H1 (cell line): ENCODE data around the gene UBTD2. TPM values are rescaled to one million over a fixed set of nuclear protein-coding genes. Genes with fewer than 3 reads are reported as not detected.

Experiments
- CTCF ChIA-PET: fragments of 300-600 bp; sonication (Branson Sonifier 250); formaldehyde crosslinking; loops from one replicate; lab custom pipeline; 2021; ENCODE audit not compliant: partially characterized antibody; lab: Charles Lee
- POLR2A ChIA-PET: fragments of 300-600 bp; sonication (Branson Sonifier 250); formaldehyde crosslinking; loops from one replicate; lab custom pipeline; 2021; ENCODE audit warnings: inconsistent platforms; ENCODE audit not compliant: partially characterized antibody; lab: Charles Lee
- DNase-seq, 2 experiments: peaks; one replicate each; pipeline versions ENCODE4 v3.0.0 to v3.0.0-alpha.2; 2010 to 2022; ENCODE audit warnings: low spot score in 2 of 2, low read depth in 1 of 2, mixed read lengths in 1 of 2
- FAIRE-seq: peaks from 2 replicates; lab custom pipeline; 2011; peaks lifted over from hg19 to GRCh38; lab: Jason Lieb, UNC
- H2AFZ ChIP-seq: 2 replicates; pipeline ENCODE4 v1.8.1; 2012; ENCODE audit warnings: low read length, inconsistent platforms
- H2AK5ac ChIP-seq: 2 replicates; pipeline ENCODE4 v1.6.1; 2013; ENCODE audit warnings: low read depth, low read length
- H2BK120ac ChIP-seq: replicated peaks from 2 replicates; pipeline ENCODE3; 2013; ENCODE audit warnings: low read depth, low read length, inconsistent platforms
- H2BK12ac ChIP-seq: 2 replicates; pipeline ENCODE4 v1.6.1; 2013; ENCODE audit warnings: low read depth, low read length
- H2BK15ac ChIP-seq: 2 replicates; pipeline ENCODE4 v1.6.1; 2013; ENCODE audit warnings: low read length
- H2BK20ac ChIP-seq: 2 replicates; pipeline ENCODE4 v1.6.1; 2013; ENCODE audit warnings: low read length
- H2BK5ac ChIP-seq: 2 replicates; pipeline ENCODE4 v1.6.1; 2013; ENCODE audit warnings: low read depth, low read length
- H3K14ac ChIP-seq: 2 replicates; pipeline ENCODE4 v1.6.1; 2013; ENCODE audit warnings: inconsistent platforms; ENCODE audit not compliant: insufficient read length
- H3K18ac ChIP-seq: 2 replicates; pipeline ENCODE4 v1.6.1; 2013; ENCODE audit warnings: low read length; ENCODE audit errors: extremely low read depth
- H3K23ac ChIP-seq: 2 replicates; pipeline ENCODE4 v1.6.1; 2013; ENCODE audit warnings: inconsistent platforms; ENCODE audit not compliant: insufficient read length
- H3K23me2 ChIP-seq: 2 replicates; pipeline ENCODE4 v1.6.1; 2013; ENCODE audit warnings: low read depth, low read length
- H3K27ac ChIP-seq: 2 replicates; pipeline ENCODE4 v1.6.1; 2011; ENCODE audit warnings: low read depth, low read length, inconsistent platforms
- H3K27me3 ChIP-seq, 4 experiments: replicated peaks in 1 of 4; 1 replicate in 1 of 4; 2 replicates in 3 of 4; pipeline versions ENCODE4 v1.6.1 to v1.8.1; 2011 to 2013; ENCODE audit warnings: low read length in 3 of 4, mild to moderate bottlenecking in 3 of 4, inconsistent platforms in 2 of 4, mixed read lengths in 2 of 4, moderate library complexity in 1 of 4; ENCODE audit not compliant: control insufficient read depth in 3 of 4, insufficient read depth in 3 of 4; ENCODE audit errors: extremely low read depth in 1 of 4
- H3K36me3 ChIP-seq, 4 experiments: 2 replicates each; pipeline versions ENCODE4 v1.6.1 to v1.8.1; 2011 to 2013; ENCODE audit warnings: mild to moderate bottlenecking in 4 of 4, low read length in 3 of 4, moderate library complexity in 2 of 4, control low read depth in 1 of 4, inconsistent platforms in 1 of 4; ENCODE audit not compliant: insufficient read depth in 4 of 4, control insufficient read depth in 2 of 4
- H3K4ac ChIP-seq: replicated peaks from 2 replicates; pipeline ENCODE3; 2013; ENCODE audit warnings: low read length, low read depth, mixed read lengths, inconsistent platforms; ENCODE audit not compliant: insufficient read length
- H3K4me1 ChIP-seq, 4 experiments: replicated peaks in 1 of 4; 1 replicate in 1 of 4; 2 replicates in 3 of 4; pipeline versions ENCODE4 v1.6.1 to v1.8.1; 2011 to 2013; ENCODE audit warnings: low read length in 3 of 4, inconsistent platforms in 2 of 4, mixed read lengths in 1 of 4; ENCODE audit not compliant: insufficient read depth in 4 of 4, control insufficient read depth in 3 of 4
- H3K4me2 ChIP-seq, 2 experiments: 2 replicates each; pipeline versions ENCODE4 v1.6.1 to v1.8.1; 2011 to 2013; ENCODE audit warnings: low read depth in 2 of 2, low read length in 2 of 2, control low read depth in 1 of 2, inconsistent platforms in 1 of 2, mild to moderate bottlenecking in 1 of 2; ENCODE audit not compliant: insufficient read depth in 1 of 2
- H3K4me3 ChIP-seq, 4 experiments: fragments of 200-600, 300-600 bp in 1 of 4; sonication (generic), shearing (Covaris generic), sonication (Bioruptor Twin) in 1 of 4; 2 replicates each; pipeline versions ENCODE4 v1.5.1 to v1.8.1; 2011 to 2016; ENCODE audit warnings: low read length in 4 of 4, low read depth in 3 of 4, control low read depth in 2 of 4, inconsistent platforms in 2 of 4, mild to moderate bottlenecking in 2 of 4, mixed read lengths in 1 of 4, moderate library complexity in 1 of 4; ENCODE audit not compliant: insufficient read depth in 2 of 4; ENCODE audit errors: extremely low read depth in 1 of 4
- H3K56ac ChIP-seq: replicated peaks from 2 replicates; pipeline ENCODE3; 2013; ENCODE audit warnings: low read depth, mild to moderate bottlenecking, mixed read lengths, low read length, inconsistent platforms; ENCODE audit not compliant: insufficient read length
- H3K79me1 ChIP-seq: 2 replicates; pipeline ENCODE4 v1.6.1; 2013; ENCODE audit warnings: low read depth, low read length, control low read depth
- H3K79me2 ChIP-seq, 2 experiments: 2 replicates each; pipeline versions ENCODE4 v1.6.1 to v1.8.1; 2012 to 2013; ENCODE audit warnings: low read length in 2 of 2, mild to moderate bottlenecking in 2 of 2, inconsistent platforms in 1 of 2; ENCODE audit not compliant: insufficient read depth in 2 of 2, control insufficient read depth in 1 of 2
- H3K9ac ChIP-seq, 4 experiments: replicated peaks in 1 of 4; 1 replicate in 1 of 4; 2 replicates in 3 of 4; pipeline versions ENCODE4 v1.6.1 to v1.8.1; 2011 to 2013; ENCODE audit warnings: low read depth in 3 of 4, low read length in 3 of 4, control low read depth in 2 of 4, mild to moderate bottlenecking in 2 of 4, moderate library complexity in 2 of 4, inconsistent platforms in 1 of 4; ENCODE audit errors: extremely low read depth in 1 of 4
- H3K9me3 ChIP-seq, 2 experiments: 2 replicates each; pipeline versions ENCODE4 v1.6.1 to v1.8.1; 2012 to 2013; ENCODE audit warnings: mild to moderate bottlenecking in 2 of 2, moderate library complexity in 2 of 2, control low read depth in 1 of 2, inconsistent platforms in 1 of 2, low read depth in 1 of 2, low read length in 1 of 2, mixed read lengths in 1 of 2; ENCODE audit not compliant: insufficient read depth in 2 of 2
- H4K20me1 ChIP-seq, 2 experiments: replicated peaks in 1 of 2; 2 replicates each; pipeline versions ENCODE3 to v1.8.1; 2011 to 2013; ENCODE audit warnings: inconsistent platforms in 2 of 2, low read length in 2 of 2, mild to moderate bottlenecking in 1 of 2; ENCODE audit not compliant: insufficient read depth in 2 of 2, control insufficient read depth in 1 of 2
- H4K5ac ChIP-seq: 2 replicates; pipeline ENCODE4 v1.6.1; 2013; ENCODE audit warnings: low read length, low read depth, mixed read lengths, inconsistent platforms; ENCODE audit not compliant: insufficient read length
- H4K8ac ChIP-seq: 2 replicates; pipeline ENCODE4 v1.8.0; 2013; ENCODE audit warnings: mild to moderate bottlenecking, moderate library complexity, low read length, inconsistent platforms; ENCODE audit not compliant: insufficient read depth; ENCODE audit errors: extremely low read depth
- H4K91ac ChIP-seq: replicated peaks from 2 replicates; pipeline ENCODE3; 2013; ENCODE audit warnings: low read length, mixed read lengths, inconsistent platforms; ENCODE audit not compliant: insufficient read length
- BRCA1 ChIP-seq: IDR thresholded peaks from 2 replicates; pipeline ENCODE4 v1.6.1; 2012; ENCODE audit warnings: low read depth, low read length, improper control_type of control experiment
- CBX8 ChIP-seq: fragments of 300-800, 300-1000 bp; sonication (generic); IDR thresholded peaks from 2 replicates; pipeline ENCODE4 v1.7.1; 2016; ENCODE audit warnings: low read depth, low read length, borderline replicate concordance
- FOSL1 ChIP-seq: IDR thresholded peaks from 2 replicates; pipeline ENCODE4 v1.6.1; 2011; ENCODE audit warnings: mild to moderate bottlenecking, low read depth, low read length, moderate library complexity; ENCODE audit not compliant: insufficient read depth
- GTF2F1 ChIP-seq: IDR thresholded peaks from 2 replicates; pipeline ENCODE4 v1.6.1; 2012; ENCODE audit warnings: low read depth, low read length, improper control_type of control experiment, borderline replicate concordance
- JUND ChIP-seq: IDR thresholded peaks from 2 replicates; pipeline ENCODE4 v1.6.1; 2011; ENCODE audit warnings: mild to moderate bottlenecking, improper control_type of control experiment, low read length
- SP1 ChIP-seq: IDR thresholded peaks from 2 replicates; pipeline ENCODE4 v1.6.1; 2011; ENCODE audit warnings: low read depth, low read length
- WGBS, 2 experiments: shearing (Covaris generic) in 1 of 2; methylation state at CpG; one replicate each; pipeline versions ENCODE4 v1.1.6 to v1.1.7; 2013 to 2015; ENCODE audit warnings: low lambda C conversion rate in 2 of 2, mixed read lengths in 2 of 2, inconsistent platforms in 1 of 2, low coverage in 1 of 2, missing lambda C conversion rate in 1 of 2; ENCODE audit not compliant: insufficient replicate concordance in 2 of 2, insufficient coverage in 1 of 2, insufficient read length in 1 of 2; ENCODE audit errors: extremely low coverage in 1 of 2, missing lambda C conversion rate in 1 of 2; 5-methylcytosine and 5-hydroxymethylcytosine counted together
- polyA plus RNA-seq, 7 experiments: library from polyadenylated mRNA; depleted of rRNA in 3 of 7; stranded (reverse) in 5 of 7; unstranded in 2 of 7; fragments of >200 nt in 5 of 7; fragments of 200-250 nt in 2 of 7; gene quantifications; 1 replicate in 5 of 7; 2 replicates in 1 of 7; 4 replicates in 1 of 7; pipeline versions ENCODE4 v1.2.1 to v1.2.3, GENCODE V29; 2011 to 2013; ENCODE audit warnings: missing spikeins in 2 of 7, mixed read lengths in 2 of 7
- total RNA-seq: library from RNA; stranded (reverse); fragmentation: NEBNext Ultra II Directional; extraction: Animal tissue kit (Norgen Biotek cat#: 25700); gene quantifications from 2 replicates; pipeline ENCODE4 v1.2.1, GENCODE V29; 2021

Gene UBTD2
- total and polyA plus RNA-seq, 2 of the 8 experiments (the other 6 are each of a cell fraction or from before 2014, with no cell fraction given) = 14.5 to 39.2 TPM

DNA sequence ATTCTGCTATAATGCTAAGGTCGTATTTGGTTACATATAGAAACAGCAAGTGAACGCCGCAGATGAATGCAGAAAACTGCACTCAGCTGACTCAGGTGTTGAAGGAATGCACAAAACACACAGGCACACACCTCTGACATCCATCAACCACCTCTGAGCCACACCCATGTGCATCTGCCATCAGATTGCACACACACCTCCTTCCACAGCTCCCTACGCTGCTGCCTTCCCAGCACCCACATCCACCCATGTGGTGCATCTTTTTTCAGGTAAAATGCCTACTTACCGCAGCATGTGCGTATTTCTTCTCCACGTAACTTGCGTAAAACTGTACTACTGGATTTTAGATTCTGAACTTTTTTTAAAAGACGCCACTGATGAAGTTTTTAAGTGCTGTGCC lies 102.6 kb downstream of the UBTD2 start:
- peaks cover 0 to 5% of the 10 kb centered on the region in 2 experiments for H4K20me1 ChIP-seq
- H2AFZ ChIP-seq = no peak overlapping the region
- H3K4me1 ChIP-seq = peaks cover 0 to 15% (median 7%) of the 10 kb centered on the region in 4 experiments; a peak in 4 of 7 replicates
- peaks cover 11% of the 10 kb centered on the region for H3K79me1 ChIP-seq
- ChIA-PET POLR2A (no interaction called here), CTCF (interaction anchor here (1.2 kb wide), 1 partner anchor 65 kb away, joined by 3 read pairs; no protein-coding TSS in a partner anchor)
- H3K14ac ChIP-seq = no peak overlapping the region
- H3K56ac ChIP-seq = no peak overlapping the region
- peak overlapping the region; percentile 81; the same call in 1 of the 2 replicates for H2BK15ac ChIP-seq
- H2AK5ac ChIP-seq = peak overlapping the region; percentile 88; the same call in 1 of the 2 replicates
- H4K8ac ChIP-seq = no peak overlapping the region
- H3K4me3 ChIP-seq = no peak overlapping the region
- no peak overlapping the region for H3K23ac ChIP-seq
- no peak overlapping the region for H3K27ac ChIP-seq
- FAIRE-seq (no peak), DNase-seq (no peak)
- no peaks in the 10 kb centered on the region for H3K27me3 ChIP-seq
- no peak overlapping the region for H4K5ac ChIP-seq
- no peaks in the 10 kb centered on the region for H3K36me3 ChIP-seq
- no peak overlapping the region for H3K9ac ChIP-seq
- H3K18ac ChIP-seq = no peak overlapping the region
- H3K4ac ChIP-seq = no peak overlapping the region
- H3K23me2 ChIP-seq = 0 out of 2 replicates have a peak, but pooled peaks cover 3% of the 10 kb centered on the region
- H2BK5ac ChIP-seq = 0 out of 2 replicates have a peak overlapping the region, but pooled peaks have one; percentile 35
- no peak overlapping the region for H3K4me2 ChIP-seq
- 89% methylated on average over 9 of the region's 9 CpGs; no CpG with 5 or more reads in 1 of the 2 experiments for WGBS, 2 experiments
- H2BK20ac ChIP-seq = peak overlapping the region; percentile 80; the same call in 1 of the 2 replicates
- no peak overlapping the region for H4K91ac ChIP-seq
- no peak overlapping the region for H2BK120ac ChIP-seq
- peak overlapping the region; percentile 73; the same call in 1 of the 2 replicates for H2BK12ac ChIP-seq
- no peaks in the 10 kb centered on the region for H3K9me3 ChIP-seq
- peaks cover 0 to 11% of the 10 kb centered on the region in 2 experiments; a peak in 1 of 4 replicates for H3K79me2 ChIP-seq
- TF ChIP-seq SP1 (no peak), GTF2F1 (no peak), BRCA1 (no peak), CBX8 (no peak), JUND (no peak), FOSL1 (no peak)
